HepG2 (cell line): ENCODE measurements around the gene DCN. TPM values are rescaled to one million over a fixed set of nuclear protein-coding genes. Genes with fewer than 3 reads are reported as not detected.

Experiments
- ATAC-seq: fragments of 200-7000 bp; cut with Tn5 transposase; 3 replicates; pipeline ENCODE4 v1.9.1; 2020; ENCODE audit warnings: mild to moderate bottlenecking, moderate library complexity
- BruUV-seq: library from RNA; stranded (reverse); fragments of 400-500 nt; replicated peaks from 2 replicates; lab custom pipeline; 2021; lab: Mats Ljungman, UMichigan
- CTCF ChIA-PET: fragments of 300-600 bp; formaldehyde crosslinking; extraction: SDS; loops from one replicate; lab custom pipeline; 2021; ENCODE audit warnings: low total read pairs, inconsistent platforms, low intra/inter-chr PET ratio; lab: Yijun Ruan, JAX
- POLR2A ChIA-PET: fragments of 350-600 bp; sonication (Branson Sonifier 250); formaldehyde crosslinking; loops from one replicate; lab custom pipeline; 2020; ENCODE audit warnings: antibody characterized with exemption, inconsistent platforms; lab: Yijun Ruan, JAX
- DNase-seq: peaks from one replicate; pipeline ENCODE4 v3.0.0-alpha.2; 2015; ENCODE audit warnings: low spot score
- FAIRE-seq: peaks from 3 replicates; lab custom pipeline; 2011; peaks lifted over from hg19 to GRCh38; lab: Jason Lieb, UNC
- H2AFZ ChIP-seq: one replicate; pipeline ENCODE4 v1.6.1; 2011; ENCODE audit warnings: low read length, inconsistent platforms
- H3K27ac ChIP-seq: fragments of 300-600 bp; 3 replicates; pipeline ENCODE4 v1.8.0; 2011; ENCODE audit warnings: mixed run types, mild to moderate bottlenecking, mixed read lengths, low read length, inconsistent platforms; ENCODE audit not compliant: insufficient read depth; ENCODE audit errors: extremely low read length
- H3K27me3 ChIP-seq, 2 experiments: fragments of 200-600 bp in 1 of 2; 2 replicates in 1 of 2; 3 replicates in 1 of 2; pipeline versions ENCODE4 v1.6.0 to v1.8.0; 2011; ENCODE audit warnings: low read length in 2 of 2, mild to moderate bottlenecking in 2 of 2, moderate library complexity in 2 of 2, inconsistent platforms in 1 of 2; ENCODE audit not compliant: insufficient read depth in 2 of 2, control insufficient read depth in 1 of 2
- H3K36me3 ChIP-seq, 2 experiments: fragments of 200-600 bp in 1 of 2; replicated peaks in 1 of 2; 2 replicates in 1 of 2; 3 replicates in 1 of 2; pipeline versions ENCODE4 v1.5.1 to v1.8.0; 2011; ENCODE audit warnings: low read length in 2 of 2, inconsistent platforms in 1 of 2; ENCODE audit not compliant: insufficient read depth in 2 of 2, control insufficient read depth in 1 of 2
- H3K4me1 ChIP-seq: 2 replicates; pipeline ENCODE4 v1.5.1; 2012; ENCODE audit warnings: low read length, inconsistent platforms; ENCODE audit not compliant: insufficient read depth
- H3K4me2 ChIP-seq: 2 replicates; pipeline ENCODE4 v1.6.0; 2011; ENCODE audit warnings: low read depth, low read length, inconsistent platforms
- H3K4me3 ChIP-seq, 3 experiments: fragments of 200-600 bp in 1 of 3; sonication (generic), shearing (Covaris generic) in 1 of 3; replicated peaks in 1 of 3; 2 replicates each; pipeline ENCODE4 v1.5.1; 2011 to 2016; ENCODE audit warnings: low read length in 3 of 3, inconsistent platforms in 2 of 3, low read depth in 2 of 3, mild to moderate bottlenecking in 2 of 3, control low read depth in 1 of 3, mixed read lengths in 1 of 3; ENCODE audit not compliant: insufficient read depth in 1 of 3
- H3K79me2 ChIP-seq: one replicate; pipeline ENCODE4 v1.6.1; 2011; ENCODE audit warnings: low read length, inconsistent platforms; ENCODE audit not compliant: insufficient read depth
- H3K9ac ChIP-seq: 2 replicates; pipeline ENCODE4 v1.6.0; 2011; ENCODE audit warnings: mild to moderate bottlenecking, low read depth, low read length, inconsistent platforms; ENCODE audit not compliant: insufficient read depth
- H3K9me3 ChIP-seq: 2 replicates; pipeline ENCODE4 v1.5.1; 2012; ENCODE audit warnings: mild to moderate bottlenecking, low read length
- H4K20me1 ChIP-seq: 2 replicates; pipeline ENCODE4 v1.6.0; 2011; ENCODE audit warnings: inconsistent platforms, mild to moderate bottlenecking, low read length, moderate library complexity; ENCODE audit not compliant: insufficient read depth
- FOXP1 ChIP-seq, 2 experiments: fragments of 450-650 bp in 1 of 2; IDR thresholded peaks; 2 replicates each; pipeline ENCODE4 v1.6.1; 2017 to 2018; ENCODE audit warnings: antibody characterized with exemption in 1 of 2
- JDP2 ChIP-seq: sonication (generic); formaldehyde crosslinking; IDR thresholded peaks from 2 replicates; pipeline ENCODE4 v1.8.1; 2022; ENCODE audit warnings: missing genetic modification reagents, borderline replicate concordance
- KLF12 ChIP-seq: sonication (generic); formaldehyde crosslinking; IDR thresholded peaks from 2 replicates; pipeline ENCODE4 v1.4.0; 2020; ENCODE audit warnings: missing genetic modification reagents, borderline replicate concordance
- LRRFIP1 ChIP-seq: sonication (generic); formaldehyde crosslinking; conservative IDR thresholded peaks from 2 replicates; pipeline ENCODE4 v1.4.0; 2020; ENCODE audit warnings: missing genetic modification reagents
- NFIB ChIP-seq: sonication (generic); formaldehyde crosslinking; IDR thresholded peaks from 2 replicates; pipeline ENCODE4 v1.9.0; 2021; ENCODE audit warnings: missing genetic modification reagents, mild to moderate bottlenecking, borderline replicate concordance
- NR2F2 ChIP-seq: IDR thresholded peaks from 2 replicates; pipeline ENCODE4 v1.6.1; 2012; ENCODE audit warnings: low read depth, inconsistent platforms, borderline replicate concordance
- PITX1 ChIP-seq: sonication (generic); formaldehyde crosslinking; IDR thresholded peaks from 2 replicates; pipeline ENCODE4 v1.5.1; 2020; ENCODE audit warnings: mild to moderate bottlenecking, missing genetic modification reagents
- SUZ12 ChIP-seq: fragments of 150-350 bp; IDR thresholded peaks from 2 replicates; pipeline ENCODE4 v1.6.1; 2014; ENCODE audit warnings: low read depth, low read length
- SYNCRIP ChIP-seq: fragments of 200-400 bp; formaldehyde crosslinking; IDR thresholded peaks from 2 replicates; pipeline ENCODE4 v1.6.1; 2018; ENCODE audit warnings: mild to moderate bottlenecking, low read depth, low read length; ENCODE audit not compliant: insufficient read depth
- TBX3 ChIP-seq: fragments of 450-650 bp; IDR thresholded peaks from 2 replicates; pipeline ENCODE4 v1.6.1; 2017; ENCODE audit warnings: antibody characterized with exemption, mild to moderate bottlenecking, inconsistent platforms, borderline replicate concordance
- ZNF207 ChIP-seq: fragments of 450-650 bp; IDR thresholded peaks from 2 replicates; pipeline ENCODE4 v1.6.1; 2016; ENCODE audit warnings: antibody characterized with exemption, borderline replicate concordance
- ZNF350 ChIP-seq: sonication (generic); formaldehyde crosslinking; IDR thresholded peaks from 2 replicates; pipeline ENCODE4 v1.4.0; 2020; ENCODE audit warnings: mild to moderate bottlenecking, low read depth, missing genetic modification reagents, borderline replicate concordance
- ZNF460 ChIP-seq: sonication (generic); formaldehyde crosslinking; IDR thresholded peaks from 2 replicates; pipeline ENCODE4 v1.5.1; 2020; ENCODE audit warnings: missing genetic modification reagents, mild to moderate bottlenecking, borderline replicate concordance
- ZNF597 ChIP-seq: sonication (generic); formaldehyde crosslinking; IDR thresholded peaks from 2 replicates; pipeline ENCODE4 v1.5.0; 2020; ENCODE audit warnings: missing genetic modification reagents
- ZNF850 ChIP-seq: sonication (generic); formaldehyde crosslinking; conservative IDR thresholded peaks from 2 replicates; pipeline ENCODE4 v1.9.0; 2021; ENCODE audit warnings: mild to moderate bottlenecking, missing genetic modification reagents
- ZSCAN9 ChIP-seq: IDR thresholded peaks from 2 replicates; pipeline ENCODE4 v1.6.1; 2016; ENCODE audit warnings: borderline replicate concordance
- WGBS: methylation state at CpG from one replicate; pipeline ENCODE4 v1.1.6; 2017; ENCODE audit warnings: low lambda C conversion rate; 5-methylcytosine and 5-hydroxymethylcytosine counted together
- in situ Hi-C: cut with HindIII; loops from 2 replicates; pipeline ENCODE4 v1.10.0; 2017; ENCODE audit warnings: low pct_unique_long_range_greater_than_20kb; ENCODE audit not compliant: extremely low pct_ligation_motif_present
- intact Hi-C: fragments of 100-400 bp; cut with micrococcal nuclease; formaldehyde crosslinking; loops from one replicate; pipeline ENCODE4 v1.10.0; 2022; ENCODE audit not compliant: unreplicated experiment
- polyA plus RNA-seq, 8 experiments: library from polyadenylated mRNA; depleted of rRNA in 3 of 8; stranded (reverse) in 7 of 8; unstranded in 1 of 8; fragments of >200 nt; fragmentation: Illumina TruSeq in 4 of 8; extraction: Trizol in 4 of 8; gene quantifications; 2 replicates each; pipeline versions ENCODE4 v1.2.1 to v1.2.3, GENCODE V29; 2011 to 2016; ENCODE audit warnings: low read depth in 4 of 8, missing spikeins in 1 of 8, mixed read lengths in 1 of 8; ENCODE audit not compliant: insufficient read depth in 1 of 8
- total RNA-seq, 5 experiments: library from RNA; depleted of rRNA; stranded (reverse); fragments of >200 nt; fragmentation: Illumina TruSeq; extraction: Trizol; gene quantifications; 2 replicates each; pipeline ENCODE4 v1.2.3, GENCODE V29; 2016; ENCODE audit warnings: low read depth in 1 of 5

The DCN gene
- total and polyA plus RNA-seq, 2 of the 13 experiments (the other 11 are each of a cell fraction or from before 2014, with no cell fraction given) = not detected

- no peak for TF ChIP-seq LRRFIP1 (CRISPR knock-in tag)
- TF ChIP-seq ZSCAN9 = no peak
- no peak for TF ChIP-seq SUZ12
- no peak for TF ChIP-seq ZNF850 (CRISPR knock-in tag)
- TF ChIP-seq SYNCRIP = no peak
- no peak for TF ChIP-seq NFIB (CRISPR knock-in tag)
Observed at GRCh38 chr12:91133871-91134270, 48.7 kb downstream of the DCN start (continued).

GRCh38 chr12:91129662-91130362 is 52.8 kb downstream of the DCN start:
- H3K27me3 ChIP-seq = no peaks in the 10 kb centered on the region
- H3K4me2 ChIP-seq = no peak overlapping the region
- no peak overlapping the region for H3K27ac ChIP-seq
- no peaks in the 10 kb centered on the region for H3K79me2 ChIP-seq
- DNase-seq (no peak), FAIRE-seq (no peak), ATAC-seq (no peak)
- ChIA-PET POLR2A (no interaction called here), CTCF (no interaction called here)
- no TSS peak for BruUV-seq
- no peak overlapping the region for H3K4me3 ChIP-seq
- in situ Hi-C loops (no loop called here), intact Hi-C loops (no loop called here)
- H4K20me1 ChIP-seq = no peaks in the 10 kb centered on the region
- H3K4me1 ChIP-seq = peaks cover 8% of the 10 kb centered on the region
- H2AFZ ChIP-seq = no peak overlapping the region
- 14% methylated on average over 2 of the region's 2 CpGs for WGBS
- TF ChIP-seq JDP2 (no peak), ZNF207 (no peak), PITX1 (CRISPR knock-in tag) (no peak), ZNF350 (no peak), TBX3 (no peak), KLF12 (CRISPR knock-in tag) (no peak), ZNF597 (no peak), ZNF460 (CRISPR knock-in tag) (no peak), NR2F2 (no peak), FOXP1 (IDR thresholded peaks at IDR 0.05) (no peak), FOXP1 (CRISPR knock-in tag; IDR thresholded peaks at IDR 0.05) (no peak)
- H3K9me3 ChIP-seq = no peaks in the 10 kb centered on the region
- no peak overlapping the region for H3K9ac ChIP-seq
- no peaks in the 10 kb centered on the region for H3K36me3 ChIP-seq
